Measurements from ENCODE around the gene NPPB. TPM values are rescaled to one million over a fixed set of nuclear protein-coding genes. Genes with fewer than 3 reads are reported as not detected.

The NPPB gene
- total and polyA plus RNA-seq, 9 of the 15 experiments (the other 6 are each of a cell fraction or from before 2014, with no cell fraction given) = not detected

- peak; percentile 92 to 99 for TF ChIP-seq TEAD1 (CRISPR knock-in tag; IDR thresholded peaks at IDR 0.05)
- TF ChIP-seq ZEB2 (IDR thresholded peaks at IDR 0.05) = peak; percentile 67; the same call in 1 of the 2 replicates
- TF ChIP-seq MAFF (IDR thresholded peaks at IDR 0.05; ENCODE audit: low read length) = peak; percentile 85
- TF ChIP-seq PTBP1 (IDR thresholded peaks at IDR 0.05; ENCODE audit: low read depth, low read length) = peak; percentile 97; the same call in 1 of the 2 replicates
- TF ChIP-seq ZNF384 (IDR thresholded peaks at IDR 0.05; ENCODE audit: low read depth, low read length) = peak; percentile 73
- TF ChIP-seq FOXK2 (conservative IDR thresholded peaks at IDR 0.05 in 1 of 2, IDR thresholded peaks at IDR 0.05 in 1 of 2; ENCODE audit: low read depth in 2 of 2) = peak; percentile 69 to 70; a peak in 3 of 4 replicates
- TF ChIP-seq ZKSCAN1 (IDR thresholded peaks at IDR 0.05; ENCODE audit: low read depth, low read length) = no peak; the same call in 1 of the 2 replicates
- peak; percentile 47; the same call in 1 of the 2 replicates for TF ChIP-seq ATF2 (CRISPR knock-in tag; IDR thresholded peaks at IDR 0.05)
- peak; percentile 99 for TF ChIP-seq TAF9B (IDR thresholded peaks at IDR 0.05; ENCODE audit: partially characterized antibody)
- peak; percentile 70 for TF ChIP-seq ETV1 (tag; conservative IDR thresholded peaks at IDR 0.05; ENCODE audit: low read depth)
- peak; percentile 99 for TF ChIP-seq NFXL1 (CRISPR knock-in tag; IDR thresholded peaks at IDR 0.05)
- TF ChIP-seq STAT6 (CRISPR knock-in tag; IDR thresholded peaks at IDR 0.05) = peak; percentile 8; the same call in 1 of the 2 replicates
- TF ChIP-seq ETV6 (IDR thresholded peaks at IDR 0.05; ENCODE audit: borderline replicate concordance in 1 of 2, low read depth in 2 of 2, low read length in 1 of 2) = peak; percentile 58 to 88
- peak; percentile 77 for TF ChIP-seq ETV6 (CRISPR knock-in tag; IDR thresholded peaks at IDR 0.05; ENCODE audit: borderline replicate concordance)
- peak; percentile 100 for TF ChIP-seq POLR2AphosphoS5 (IDR thresholded peaks at IDR 0.05; ENCODE audit: control insufficient read depth, insufficient read depth, low read depth, low read length)
- TF ChIP-seq TEAD2 (tag; IDR thresholded peaks at IDR 0.05) = peak; percentile 85
- peak; percentile 100 for TF ChIP-seq HBP1 (CRISPR knock-in tag; IDR thresholded peaks at IDR 0.05)
- TF ChIP-seq, protein P1, sequence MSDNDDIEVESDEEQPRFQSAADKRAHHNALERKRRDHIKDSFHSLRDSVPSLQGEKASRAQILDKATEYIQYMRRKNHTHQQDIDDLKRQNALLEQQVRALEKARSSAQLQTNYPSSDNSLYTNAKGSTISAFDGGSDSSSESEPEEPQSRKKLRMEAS (CRISPR knock-in tag; IDR thresholded peaks at IDR 0.05) = peak; percentile 65; the same call in 1 of the 2 replicates
- peak; percentile 96 for TF ChIP-seq ZNF41 (CRISPR knock-in tag; conservative IDR thresholded peaks at IDR 0.05)
- TF ChIP-seq MAFK (IDR thresholded peaks at IDR 0.05; ENCODE audit: low read length) = peak; percentile 71
- peak in 1 of 2 experiments; percentile 99; a peak in 3 of 4 replicates for TF ChIP-seq SRF (CRISPR knock-in tag; IDR thresholded peaks at IDR 0.05)
- TF ChIP-seq BRD9 (IDR thresholded peaks at IDR 0.05; ENCODE audit: low read depth, partially characterized antibody) = peak; percentile 93
- no peak for TF ChIP-seq SRSF3 (IDR thresholded peaks at IDR 0.05; ENCODE audit: insufficient read depth, low read length)
- TF ChIP-seq BACH1 (tag; IDR thresholded peaks at IDR 0.05) = peak; percentile 78
These were observed 49.4 kb upstream of the NPPB start (continued) for GRCh38 chr1:11908095-11908675.

Measured in K562 (cell line).